CD8-positive, alpha-beta memory T cell (primary cell): ENCODE measurements around the gene CERK. TPM values are rescaled to one million over a fixed set of nuclear protein-coding genes. Genes with fewer than 3 reads are reported as not detected.

Source experiments
- CTCF ChIA-PET: fragments of 350-600 bp; sonication (Branson Sonifier 250); formaldehyde crosslinking; loops from one replicate; lab custom pipeline; 2021; ENCODE audit warnings: antibody characterized with exemption; lab: Charles Lee
- POLR2A ChIA-PET: fragments of 350-600 bp; sonication (Branson Sonifier 250); formaldehyde crosslinking; loops from one replicate; lab custom pipeline; 2021; ENCODE audit warnings: antibody characterized with exemption; lab: Charles Lee
- DNase-seq, 5 donors: peaks; one replicate each; pipeline versions ENCODE4 v3.0.0 to v3.0.0-alpha.2; 2020 to 2022; ENCODE audit warnings: mixed read lengths in 1 of 5
- H3K27ac ChIP-seq: one replicate; pipeline ENCODE4 v1.7.0; 2013; ENCODE audit warnings: low read depth, mild to moderate bottlenecking, low read length, moderate library complexity
- H3K27me3 ChIP-seq: 2 replicates; pipeline ENCODE4 v1.7.0; 2013; ENCODE audit warnings: low read length, mild to moderate bottlenecking; ENCODE audit not compliant: insufficient read depth, poor library complexity, severe bottlenecking
- H3K36me3 ChIP-seq: 2 replicates; pipeline ENCODE4 v1.7.0; 2013; ENCODE audit warnings: mild to moderate bottlenecking, low read length, moderate library complexity; ENCODE audit not compliant: insufficient read depth
- H3K4me1 ChIP-seq: 2 replicates; pipeline ENCODE4 v1.7.0; 2013; ENCODE audit warnings: mild to moderate bottlenecking, low read length, moderate library complexity; ENCODE audit not compliant: insufficient read depth
- H3K4me3 ChIP-seq: 2 replicates; pipeline ENCODE4 v1.7.0; 2013; ENCODE audit warnings: mild to moderate bottlenecking, low read length
- H3K9me3 ChIP-seq: 2 replicates; pipeline ENCODE4 v1.7.0; 2013; ENCODE audit warnings: mild to moderate bottlenecking, low read length
- H3K27ac Mint-ChIP-seq, 8 donors: one replicate each; pipeline ENCODE4 v1.8.0; 2020 to 2021; ENCODE audit warnings: mixed read lengths in 8 of 8, mild to moderate bottlenecking in 6 of 8, inconsistent platforms in 3 of 8, moderate library complexity in 3 of 8
- H3K27me3 Mint-ChIP-seq, 2 donors: one replicate each; pipeline ENCODE4 v1.8.0; 2020 to 2021; ENCODE audit warnings: mixed read lengths in 2 of 2, mild to moderate bottlenecking in 1 of 2, moderate library complexity in 1 of 2
- H3K36me3 Mint-ChIP-seq, 3 donors: one replicate each; pipeline ENCODE4 v1.8.0; 2020 to 2021; ENCODE audit warnings: mixed read lengths in 3 of 3, inconsistent platforms in 1 of 3, mild to moderate bottlenecking in 1 of 3
- H3K4me1 Mint-ChIP-seq, 3 donors: one replicate each; pipeline ENCODE4 v1.8.0; 2020 to 2021; ENCODE audit warnings: mixed read lengths in 3 of 3, inconsistent platforms in 1 of 3, mild to moderate bottlenecking in 1 of 3
- H3K4me3 Mint-ChIP-seq, 7 donors: one replicate each; pipeline ENCODE4 v1.8.0; 2020 to 2021; ENCODE audit warnings: mixed read lengths in 7 of 7, mild to moderate bottlenecking in 6 of 7, moderate library complexity in 4 of 7, inconsistent platforms in 2 of 7
- H3K9me3 Mint-ChIP-seq, 5 donors: one replicate each; pipeline ENCODE4 v1.8.0; 2020 to 2022; ENCODE audit warnings: mixed read lengths in 5 of 5, mild to moderate bottlenecking in 3 of 5, moderate library complexity in 2 of 5, inconsistent platforms in 1 of 5
- polyA plus RNA-seq: library from polyadenylated mRNA; unstranded; fragments of 300-500 nt; fragmentation: Illumina TruSeq; gene quantifications from one replicate; pipeline ENCODE4 v1.2.3, GENCODE V29; 2021
- total RNA-seq, 2 experiments: library from RNA; stranded (reverse); gene quantifications; one replicate each; pipeline ENCODE4 v1.2.3, GENCODE V29; 2021

Gene CERK
- total and polyA plus RNA-seq, 3 experiments from 2014 or later = 64.3 to 108 (median 64.5) TPM

DNA sequence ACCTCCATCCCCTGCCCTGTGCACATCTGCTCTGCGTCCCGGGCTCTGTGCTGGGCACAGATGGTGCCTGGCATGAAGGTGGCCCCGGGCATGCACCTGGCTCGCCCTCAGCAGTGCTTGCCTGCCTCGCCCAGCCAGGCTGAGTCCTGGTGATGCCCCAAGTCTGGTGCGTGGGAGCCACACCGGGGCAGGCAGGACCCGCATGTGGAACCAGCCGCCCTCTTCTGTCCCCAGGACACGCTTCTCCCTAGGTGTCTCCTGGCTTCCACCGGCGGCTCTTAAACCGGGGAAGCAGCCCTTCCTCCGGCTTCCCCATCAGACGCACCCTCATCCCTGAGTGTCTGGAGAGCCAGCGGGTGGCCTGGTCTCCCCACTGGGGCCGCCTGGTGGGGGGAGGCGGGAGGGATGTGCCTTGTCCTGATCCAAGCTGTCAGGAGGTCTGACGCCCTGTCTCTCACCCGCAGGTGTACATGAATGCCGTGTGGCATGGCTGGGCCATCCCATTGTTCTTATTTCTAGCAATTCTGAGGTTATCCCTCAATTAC lies 72.8 kb downstream of the CERK start:
- DNase-seq = no peak
- Mint-ChIP-seq H3K27me3 (no peaks in the 10 kb centered on the region), H3K27ac (no peak overlapping the region), H3K4me1 (peaks cover 16 to 17% (median 16%) of the 10 kb centered on the region in 3 donors), H3K36me3 (peaks cover 0 to 30% (median 1%) of the 10 kb centered on the region in 3 donors), H3K4me3 (no peak overlapping the region), H3K9me3 (no peaks in the 10 kb centered on the region)
- no peaks in the 10 kb centered on the region for H3K36me3 ChIP-seq
- POLR2A ChIA-PET = no interaction called here
- CTCF ChIA-PET = no interaction called here
- no peaks in the 10 kb centered on the region for H3K27me3 ChIP-seq
- H3K4me1 ChIP-seq = peaks cover 8% of the 10 kb centered on the region
- H3K9me3 ChIP-seq = no peaks in the 10 kb centered on the region
- H3K27ac ChIP-seq = no peak overlapping the region
- no peak overlapping the region for H3K4me3 ChIP-seq

DNA sequence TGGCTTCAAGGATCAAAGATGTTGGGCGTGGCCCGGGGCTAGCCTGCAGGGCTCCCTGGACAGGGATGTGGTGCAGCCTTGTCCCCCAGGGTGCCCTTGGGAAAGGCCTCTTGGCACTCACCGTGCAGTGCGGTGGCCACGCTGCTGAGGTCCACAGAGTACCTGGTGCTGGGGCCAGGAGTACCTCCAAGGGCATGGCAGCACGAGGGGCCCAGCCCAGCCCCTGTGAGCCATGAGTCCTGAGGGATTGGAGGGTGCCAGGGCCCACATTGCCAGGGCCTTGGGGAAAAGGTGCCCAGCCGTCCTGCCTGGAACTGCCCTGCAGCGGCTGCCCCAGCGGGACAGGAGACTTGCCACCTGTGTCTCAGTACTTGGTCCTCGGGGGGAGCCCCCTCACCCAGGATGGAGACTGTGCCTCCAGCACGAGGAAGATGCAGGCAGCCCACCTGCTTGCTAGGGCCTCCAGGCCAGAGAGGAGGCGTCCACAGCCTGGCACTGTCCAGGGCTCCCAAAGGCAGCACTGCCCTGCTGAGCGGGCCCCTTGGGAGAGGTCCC lies 73.7 kb downstream of the CERK start:
- H3K36me3 Mint-ChIP-seq = peaks cover 0 to 27% (median 0%) of the 10 kb centered on the region in 3 donors
- Histone ChIP-seq H3K27me3 (no peaks in the 10 kb centered on the region), H3K27ac (no peak overlapping the region), H3K36me3 (no peaks in the 10 kb centered on the region), H3K4me3 (no peak overlapping the region), H3K9me3 (no peaks in the 10 kb centered on the region), H3K4me1 (peaks cover 13% of the 10 kb centered on the region)
- no peaks in the 10 kb centered on the region for H3K27me3 Mint-ChIP-seq
- H3K27ac Mint-ChIP-seq = no peak overlapping the region
- no peaks in the 10 kb centered on the region for H3K9me3 Mint-ChIP-seq
- DNase-seq = no peak
- CTCF ChIA-PET = no interaction called here
- no peak overlapping the region for H3K4me3 Mint-ChIP-seq
- H3K4me1 Mint-ChIP-seq = peaks cover 21% of the 10 kb centered on the region in 3 donors
- POLR2A ChIA-PET = no interaction called here

DNA sequence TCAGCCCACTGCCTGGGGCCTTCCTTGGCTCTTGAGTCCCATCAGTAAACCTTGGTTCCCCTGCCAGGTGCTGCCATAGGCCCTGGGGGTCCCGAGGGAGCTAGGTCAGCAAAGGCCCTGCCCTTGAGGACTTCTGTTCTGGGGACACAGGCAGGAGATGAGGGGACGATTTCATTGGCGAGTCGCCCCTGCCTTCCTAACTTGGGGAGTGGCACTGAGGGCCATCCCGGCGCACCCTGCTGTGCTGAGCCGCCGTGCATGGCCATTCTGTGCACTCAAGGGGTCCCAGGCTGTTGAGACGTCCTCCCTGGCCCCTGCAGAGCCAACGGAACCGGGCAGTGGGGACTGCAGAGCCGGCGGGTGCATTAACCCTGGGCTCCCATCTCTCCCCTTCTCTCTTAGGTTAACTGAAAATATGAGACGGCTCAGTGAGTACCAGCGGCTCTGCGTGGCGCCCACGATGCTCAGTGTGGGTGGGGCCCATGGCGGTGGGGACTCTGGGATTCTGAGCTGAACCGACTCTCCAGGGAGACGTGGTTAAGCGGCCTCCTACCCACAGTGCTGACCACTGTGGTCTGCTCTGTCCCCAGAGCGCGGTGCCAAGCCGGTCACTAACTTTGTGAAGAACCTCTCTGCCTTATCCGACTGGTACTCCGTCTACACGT lies 74.5 kb downstream of the CERK start:
- H3K27me3 ChIP-seq = no peaks in the 10 kb centered on the region
- H3K4me1 Mint-ChIP-seq = peaks cover 21% of the 10 kb centered on the region in 3 donors
- H3K27ac ChIP-seq = no peak overlapping the region
- DNase-seq = no peak
- ChIA-PET POLR2A (no interaction called here), CTCF (no interaction called here)
- no peak overlapping the region for H3K4me3 ChIP-seq
- no peak overlapping the region for H3K27ac Mint-ChIP-seq
- no peaks in the 10 kb centered on the region for H3K9me3 ChIP-seq
- H3K36me3 ChIP-seq = no peaks in the 10 kb centered on the region
- peaks cover 0 to 22% (median 0%) of the 10 kb centered on the region in 3 donors for H3K36me3 Mint-ChIP-seq
- H3K4me1 ChIP-seq = peaks cover 13% of the 10 kb centered on the region
- H3K9me3 Mint-ChIP-seq = no peaks in the 10 kb centered on the region
- no peak overlapping the region for H3K4me3 Mint-ChIP-seq
- H3K27me3 Mint-ChIP-seq = no peaks in the 10 kb centered on the region

GRCh38 chr22:46663001-46663400 lies 75.1 kb downstream of the CERK start:
- DNase-seq = no peak
- Mint-ChIP-seq H3K27me3 (no peaks in the 10 kb centered on the region), H3K36me3 (peaks cover 0 to 20% (median 0%) of the 10 kb centered on the region in 3 donors), H3K4me3 (no peak overlapping the region), H3K9me3 (no peaks in the 10 kb centered on the region), H3K27ac (no peak overlapping the region), H3K4me1 (peaks cover 21% of the 10 kb centered on the region in 3 donors)
- POLR2A ChIA-PET = no interaction called here
- Histone ChIP-seq H3K9me3 (no peaks in the 10 kb centered on the region), H3K36me3 (no peaks in the 10 kb centered on the region), H3K4me1 (peaks cover 13% of the 10 kb centered on the region), H3K27me3 (no peaks in the 10 kb centered on the region), H3K27ac (no peak overlapping the region), H3K4me3 (no peak overlapping the region)
- CTCF ChIA-PET = no interaction called here

DNA sequence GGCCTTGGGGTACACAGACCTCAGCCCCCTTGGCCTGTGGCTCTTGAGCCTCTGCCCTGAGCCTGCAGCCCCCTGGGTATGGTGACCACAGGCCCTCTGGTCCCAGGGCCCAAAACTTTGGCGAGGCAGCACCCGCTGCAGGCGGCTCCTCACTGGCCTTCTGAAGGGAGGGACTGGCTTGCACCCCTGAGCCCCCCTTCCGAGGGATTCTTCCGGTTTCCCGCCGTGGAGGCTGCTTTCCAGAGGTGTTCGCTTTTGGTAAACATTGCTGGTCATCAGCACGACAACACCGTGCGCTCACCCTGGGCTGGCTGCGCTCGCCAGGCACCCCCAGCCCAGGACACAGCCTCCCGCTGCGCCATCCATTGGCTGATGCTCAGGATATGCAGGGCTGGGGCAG lies 75.8 kb downstream of the CERK start:
- H3K36me3 Mint-ChIP-seq = peaks cover 0 to 17% (median 0%) of the 10 kb centered on the region in 3 donors
- POLR2A ChIA-PET = no interaction called here
- CTCF ChIA-PET = no interaction called here
- H3K4me1 Mint-ChIP-seq = peaks cover 21% of the 10 kb centered on the region in 3 donors
- DNase-seq = no peak
- H3K9me3 Mint-ChIP-seq = no peaks in the 10 kb centered on the region
- H3K4me3 Mint-ChIP-seq = no peak overlapping the region
- H3K27me3 Mint-ChIP-seq = no peaks in the 10 kb centered on the region
- H3K27ac ChIP-seq = no peak overlapping the region
- H3K36me3 ChIP-seq = no peaks in the 10 kb centered on the region
- H3K27me3 ChIP-seq = no peaks in the 10 kb centered on the region
- H3K4me1 ChIP-seq = peaks cover 13% of the 10 kb centered on the region
- H3K27ac Mint-ChIP-seq = no peak overlapping the region
- H3K9me3 ChIP-seq = no peaks in the 10 kb centered on the region
- H3K4me3 ChIP-seq = no peak overlapping the region

DNA sequence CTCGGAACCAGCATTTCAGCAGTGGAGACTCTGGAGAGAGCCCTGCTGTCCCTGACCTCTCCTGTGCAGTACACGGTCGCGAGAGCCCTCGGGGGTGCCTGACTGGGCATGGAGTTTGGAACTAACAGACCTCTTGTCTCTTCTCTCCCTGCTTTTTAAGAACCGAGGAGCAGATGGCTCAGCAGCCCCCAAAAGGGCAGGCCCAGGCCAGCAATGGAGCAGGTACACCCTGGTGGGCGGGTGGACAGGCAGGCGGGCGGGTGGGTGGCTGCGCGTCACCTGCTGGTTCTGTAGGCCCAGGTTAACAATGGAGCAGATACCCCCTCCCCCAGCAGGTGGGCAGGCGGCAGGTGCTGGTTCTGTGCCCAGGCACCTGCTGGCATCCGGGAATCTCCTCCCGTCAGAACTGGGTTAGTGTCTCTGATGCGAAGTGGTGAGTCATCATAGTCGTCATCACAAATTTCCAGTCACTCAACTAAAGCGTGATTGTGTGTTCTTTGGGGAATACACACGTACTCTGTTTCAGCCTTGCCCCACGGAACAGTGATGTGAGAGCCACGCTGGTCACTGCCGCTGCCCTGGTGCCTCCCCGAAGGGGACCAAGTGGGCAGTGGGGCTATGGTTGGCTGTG lies 76.7 kb downstream of the CERK start:
- POLR2A ChIA-PET = no interaction called here
- H3K27ac ChIP-seq = no peak overlapping the region
- H3K4me3 Mint-ChIP-seq = peak overlapping the region in 2 of 7 donors; percentile 16 to 38

DNA sequence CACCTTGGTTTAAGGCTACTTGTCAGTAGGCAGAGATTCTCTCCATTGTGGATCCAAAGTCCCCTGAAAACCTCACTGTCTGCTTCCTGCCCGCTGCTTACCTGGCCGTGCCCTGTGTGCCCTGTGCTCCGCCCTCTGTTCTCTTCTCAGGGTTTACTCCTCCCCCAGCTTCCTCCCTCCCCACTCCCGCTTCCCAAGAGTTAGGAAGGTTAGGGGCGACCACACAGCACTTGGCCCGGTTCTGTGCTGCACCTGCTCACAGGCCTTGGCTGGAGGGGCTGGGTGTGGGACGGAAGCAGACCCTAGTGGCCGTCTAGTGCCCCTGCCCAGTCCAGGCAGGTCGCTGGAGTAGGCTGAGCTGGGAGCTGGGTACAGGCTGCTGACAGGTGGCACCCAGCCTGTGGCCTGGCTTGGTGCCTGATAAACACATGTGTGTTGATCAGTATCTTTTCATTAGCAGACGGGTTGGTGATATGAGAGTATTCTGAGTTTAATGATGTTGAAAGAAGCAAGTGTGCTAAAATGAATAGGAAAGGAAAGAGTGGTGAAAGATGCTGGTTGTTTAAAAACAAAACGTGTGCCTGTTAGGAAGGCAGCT lies 77.3 kb downstream of the CERK start:
- no peaks in the 10 kb centered on the region for H3K9me3 Mint-ChIP-seq
- ChIA-PET POLR2A (no interaction called here), CTCF (interaction anchor here (1.0 kb wide), 1 partner anchor 142 kb away, joined by 4 read pairs; no protein-coding TSS in a partner anchor)
- no peaks in the 10 kb centered on the region for H3K36me3 ChIP-seq
- no peaks in the 10 kb centered on the region for H3K27me3 ChIP-seq
- no peak for DNase-seq
- peak overlapping the region; percentile 5 to 90 (median 65) for H3K27ac Mint-ChIP-seq
- peaks cover 21% of the 10 kb centered on the region in 3 donors for H3K4me1 Mint-ChIP-seq
- H3K27ac ChIP-seq = no peak overlapping the region
- no peak overlapping the region for H3K4me3 ChIP-seq
- peaks cover 13% of the 10 kb centered on the region for H3K4me1 ChIP-seq
- H3K36me3 Mint-ChIP-seq = peaks cover 0 to 8% (median 0%) of the 10 kb centered on the region in 3 donors
- no peaks in the 10 kb centered on the region for H3K9me3 ChIP-seq
- peak overlapping the region in 5 of 7 donors; percentile 13 to 38 (median 26) for H3K4me3 Mint-ChIP-seq
- H3K27me3 Mint-ChIP-seq = no peaks in the 10 kb centered on the region

More for the DNA sequence above, 76.7 kb downstream of the CERK start:
- H3K27me3 ChIP-seq = no peaks in the 10 kb centered on the region
- CTCF ChIA-PET = interaction anchor here (1.0 kb wide), 1 partner anchor 142 kb away, joined by 4 read pairs; no protein-coding TSS in a partner anchor
- H3K4me1 ChIP-seq = peaks cover 13% of the 10 kb centered on the region
- no peaks in the 10 kb centered on the region for H3K9me3 ChIP-seq
- H3K36me3 ChIP-seq = no peaks in the 10 kb centered on the region
- peak in 4 of 5 donors; percentile 18 to 63 (median 38) for DNase-seq
- Mint-ChIP-seq H3K27me3 (no peaks in the 10 kb centered on the region), H3K36me3 (peaks cover 0 to 12% (median 0%) of the 10 kb centered on the region in 3 donors), H3K4me1 (peaks cover 21% of the 10 kb centered on the region in 3 donors), H3K9me3 (no peaks in the 10 kb centered on the region), H3K27ac (peak overlapping the region; percentile 5 to 90 (median 65))
- no peak overlapping the region for H3K4me3 ChIP-seq
